Measurements from ENCODE around the gene APLN.

The APLN gene

DNA sequence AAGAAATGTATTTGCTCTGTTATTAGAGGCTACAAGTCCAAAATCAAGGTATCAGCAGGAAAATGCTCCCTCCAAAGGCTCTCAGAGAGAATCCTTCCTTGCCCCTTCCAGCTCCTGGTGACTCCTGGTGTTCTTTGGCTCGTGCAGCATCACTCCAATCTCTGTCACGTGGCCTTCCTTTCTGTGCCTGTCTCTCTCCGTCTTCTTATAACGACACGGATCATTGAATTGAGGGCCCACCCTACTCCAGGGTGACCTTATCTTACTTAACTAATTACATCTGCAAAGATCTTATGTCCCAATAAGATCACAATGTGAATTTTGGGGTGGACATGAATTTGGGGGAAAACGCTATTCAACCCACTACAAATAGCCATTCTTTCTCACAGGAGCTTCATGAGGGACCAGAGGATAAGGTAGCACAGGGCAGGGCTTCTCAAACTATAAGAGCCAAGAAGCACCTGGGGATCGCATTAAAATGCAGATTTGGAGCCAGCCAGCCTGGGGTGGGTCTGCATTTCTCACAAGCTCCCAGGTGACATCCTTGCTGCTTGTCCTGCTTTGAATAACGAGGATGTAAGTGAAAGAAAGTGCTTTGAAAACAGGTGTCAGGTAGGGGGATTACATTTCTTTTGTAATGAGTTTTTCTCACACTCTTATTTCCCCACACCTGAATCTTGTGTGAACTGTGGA is 41.9 kb upstream of the APLN start:
- DNase-seq (ENCODE audit: extremely low read depth, low read depth), result no peak
- no peak for TF ChIP-seq CTCF (IDR thresholded peaks at IDR 0.05; ENCODE audit: low read depth, low read length)

DNA sequence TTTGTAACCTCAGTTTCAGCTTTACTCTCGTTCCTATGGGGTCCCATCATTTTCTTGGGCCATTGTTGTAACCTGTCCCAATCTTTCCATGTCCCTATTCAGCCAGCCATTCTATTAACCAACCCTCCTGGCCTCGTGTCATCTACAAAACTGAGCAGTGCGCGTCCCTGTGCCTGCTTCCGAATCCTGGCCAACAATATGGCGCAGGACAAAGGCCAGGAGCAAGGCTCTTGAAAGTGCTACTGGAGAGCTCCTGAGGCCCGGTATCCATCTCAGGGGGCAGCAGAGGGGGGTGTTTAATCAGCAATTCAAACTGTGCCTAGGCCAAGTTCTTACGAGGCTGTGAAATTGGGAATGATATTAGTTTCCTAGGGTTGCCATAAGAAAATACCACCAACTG is 41.2 kb upstream of the APLN start:
- no peak for DNase-seq (ENCODE audit: extremely low read depth, low read depth)
- no peak for TF ChIP-seq CTCF (IDR thresholded peaks at IDR 0.05; ENCODE audit: low read depth, low read length)

GRCh38 chrX:129695535-129695934 is 40.8 kb upstream of the APLN start:
- DNase-seq (ENCODE audit: extremely low read depth, low read depth), result no peak
- TF ChIP-seq CTCF (IDR thresholded peaks at IDR 0.05; ENCODE audit: low read depth, low read length), result no peak

- no peak for DNase-seq (ENCODE audit: extremely low read depth, low read depth)
- TF ChIP-seq CTCF (IDR thresholded peaks at IDR 0.05; ENCODE audit: low read depth, low read length), result no peak
Measured at GRCh38 chrX:129694805-129695204, 40.0 kb upstream of the APLN start.

DNA sequence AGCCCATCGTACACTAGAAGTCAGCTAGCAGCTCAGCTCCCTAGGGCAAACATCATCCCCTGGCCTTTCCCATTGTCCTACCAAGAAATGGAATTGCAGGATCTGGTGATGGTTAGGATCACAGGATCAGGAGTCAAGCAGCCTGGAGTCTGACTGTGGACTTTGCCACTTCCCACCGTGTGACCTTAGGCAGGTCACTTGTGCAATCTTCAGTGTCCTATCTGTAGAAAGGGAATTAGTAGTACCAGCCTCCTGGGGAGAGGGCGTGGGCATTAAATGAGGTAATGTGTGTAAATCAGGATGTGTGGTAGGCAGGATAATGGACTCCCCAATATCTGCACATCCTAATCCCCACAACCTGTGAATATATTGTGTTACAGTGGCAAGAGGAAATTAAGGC is 38.6 kb upstream of the APLN start:
- no peak for TF ChIP-seq CTCF (IDR thresholded peaks at IDR 0.05; ENCODE audit: low read depth, low read length)

DNA sequence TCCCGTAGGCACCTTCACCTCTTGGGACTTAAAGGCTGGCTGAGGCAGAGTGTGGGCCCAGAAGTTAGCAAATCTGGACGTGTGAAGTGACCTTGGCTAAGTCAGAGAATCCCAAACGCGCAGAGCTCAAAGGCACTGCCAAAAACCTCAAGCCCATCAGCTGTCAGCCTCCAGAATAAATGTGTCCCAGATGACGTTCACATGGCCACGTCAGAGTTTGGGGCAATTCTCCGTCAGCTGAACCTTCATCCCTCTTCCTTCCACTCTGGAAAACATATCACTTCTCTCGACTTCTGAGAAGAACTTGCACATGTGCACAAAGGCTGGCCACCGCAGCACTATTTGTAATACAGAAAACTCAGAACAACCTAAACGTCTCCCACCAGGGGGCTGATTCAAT is 35.7 kb upstream of the APLN start:
- no peak for DNase-seq (ENCODE audit: extremely low read depth, low read depth)
- TF ChIP-seq CTCF (IDR thresholded peaks at IDR 0.05; ENCODE audit: low read depth, low read length), result no peak

More for the DNA sequence above, 38.6 kb upstream of the APLN start:
- DNase-seq (ENCODE audit: extremely low read depth, low read depth), result no peak

- DNase-seq (ENCODE audit: extremely low read depth, low read depth), result no peak
Measured at GRCh38 chrX:129689796-129690195, 35.0 kb upstream of the APLN start.

More at GRCh38 chrX:129689796-129690195, 35.0 kb upstream of the APLN start:
- TF ChIP-seq CTCF (IDR thresholded peaks at IDR 0.05; ENCODE audit: low read depth, low read length), result no peak
